ENCODE measurements around the gene ABLIM3. TPM values are rescaled to one million over a fixed set of nuclear protein-coding genes. Genes with fewer than 3 reads are reported as not detected.

Gene ABLIM3
- total RNA-seq, 4 donors from 2014 or later = 4.2 to 6.5 (median 4.7) TPM

GRCh38 chr5:149162401-149163084, 21.2 kb downstream of the ABLIM3 start:
- H3K36me3 ChIP-seq = no peaks in the 10 kb centered on the region
- 51 to 64% methylated on average over 3 to 9 of the region's 9 CpGs for WGBS, 2 donors (ENCODE audit: low coverage in 1 of 2)
- no peak for TF ChIP-seq CTCF (IDR thresholded peaks at IDR 0.05)
- TF ChIP-seq POLR2A (IDR thresholded peaks at IDR 0.05) = no peak
- no peak for TF ChIP-seq EP300 (IDR thresholded peaks at IDR 0.05; ENCODE audit: low read depth)
- no peak for TF ChIP-seq POLR2AphosphoS5 (IDR thresholded peaks at IDR 0.05)
- H3K9me3 ChIP-seq = no peaks in the 10 kb centered on the region
- in situ Hi-C loops (cut with MboI; ENCODE audit: low pct_ligation_motif_present in 1 of 4, low pct_unique_long_range_greater_than_20kb in 1 of 4, low sequenced_read_pairs in 3 of 4) (no loop called here), intact Hi-C loops (cut with DNase I; ENCODE audit: low total_unique reads) (no loop called here)
- H3K27me3 ChIP-seq = no peaks in the 10 kb centered on the region
- H3K4me3 ChIP-seq = no peak overlapping the region
- no peaks in the 10 kb centered on the region for H3K4me1 ChIP-seq
- DNase-seq = no peak
- no peak overlapping the region for H3K27ac ChIP-seq

GRCh38 chr5:149164731-149165130, 23.4 kb downstream of the ABLIM3 start:
- Histone ChIP-seq H3K4me1 (no peaks in the 10 kb centered on the region), H3K9me3 (no peaks in the 10 kb centered on the region), H3K27ac (no peak overlapping the region), H3K36me3 (no peaks in the 10 kb centered on the region), H3K4me3 (no peak overlapping the region), H3K27me3 (no peaks in the 10 kb centered on the region)
- TF ChIP-seq POLR2AphosphoS5 (IDR thresholded peaks at IDR 0.05) (no peak), CTCF (IDR thresholded peaks at IDR 0.05) (no peak), POLR2A (IDR thresholded peaks at IDR 0.05) (no peak), EP300 (IDR thresholded peaks at IDR 0.05; ENCODE audit: low read depth) (no peak)
- no peak for DNase-seq
- whole genome bisulfite sequencing, 2 donors (ENCODE audit: low coverage in 1 of 2) = 33 to 68% methylated on average over 1 of the region's 1 CpG
- intact Hi-C loops (cut with DNase I; ENCODE audit: low total_unique reads) = no loop called here
- in situ Hi-C loops (cut with MboI; ENCODE audit: low pct_ligation_motif_present in 1 of 4, low pct_unique_long_range_greater_than_20kb in 1 of 4, low sequenced_read_pairs in 3 of 4) = no loop called here

- TF ChIP-seq POLR2A (IDR thresholded peaks at IDR 0.05) = no peak
- TF ChIP-seq EP300 (IDR thresholded peaks at IDR 0.05; ENCODE audit: low read depth) = no peak
- no peak for TF ChIP-seq POLR2AphosphoS5 (IDR thresholded peaks at IDR 0.05)
- TF ChIP-seq CTCF (IDR thresholded peaks at IDR 0.05) = no peak
- Histone ChIP-seq H3K4me1 (no peaks in the 10 kb centered on the region), H3K9me3 (no peaks in the 10 kb centered on the region), H3K36me3 (no peaks in the 10 kb centered on the region), H3K27ac (no peak overlapping the region), H3K4me3 (no peak overlapping the region), H3K27me3 (no peaks in the 10 kb centered on the region)
- in situ Hi-C loops (cut with MboI; ENCODE audit: low pct_ligation_motif_present in 1 of 4, low pct_unique_long_range_greater_than_20kb in 1 of 4, low sequenced_read_pairs in 3 of 4) (no loop called here), intact Hi-C loops (cut with DNase I; ENCODE audit: low total_unique reads) (no loop called here)
- DNase-seq = no peak
Observed at GRCh38 chr5:149166128-149166527, 24.8 kb downstream of the ABLIM3 start.

GRCh38 chr5:149166591-149167100, 25.4 kb downstream of the ABLIM3 start:
- intact Hi-C loops (cut with DNase I; ENCODE audit: low total_unique reads) = no loop called here
- Histone ChIP-seq H3K4me1 (no peaks in the 10 kb centered on the region), H3K9me3 (no peaks in the 10 kb centered on the region), H3K27ac (no peak overlapping the region), H3K36me3 (no peaks in the 10 kb centered on the region), H3K27me3 (no peaks in the 10 kb centered on the region), H3K4me3 (no peak overlapping the region)
- in situ Hi-C loops (cut with MboI; ENCODE audit: low pct_ligation_motif_present in 1 of 4, low pct_unique_long_range_greater_than_20kb in 1 of 4, low sequenced_read_pairs in 3 of 4) = no loop called here
- no peak for TF ChIP-seq EP300 (IDR thresholded peaks at IDR 0.05; ENCODE audit: low read depth)
- TF ChIP-seq POLR2AphosphoS5 (IDR thresholded peaks at IDR 0.05) = no peak
- TF ChIP-seq CTCF (IDR thresholded peaks at IDR 0.05) = no peak
- TF ChIP-seq POLR2A (IDR thresholded peaks at IDR 0.05) = no peak
- DNase-seq = no peak

Measured in transverse colon (tissue), 4 donors.